Measurements from ENCODE around the gene CEP295NL.
A peak's percentile ranks its signal among the peaks of the same experiment; 100 is the strongest.
"Not testable (repeated sequence)": the region's sequence is repeated elsewhere in the genome, so short reads cannot be mapped to it uniquely, and the experiment has no call there.

The CEP295NL gene

DNA sequence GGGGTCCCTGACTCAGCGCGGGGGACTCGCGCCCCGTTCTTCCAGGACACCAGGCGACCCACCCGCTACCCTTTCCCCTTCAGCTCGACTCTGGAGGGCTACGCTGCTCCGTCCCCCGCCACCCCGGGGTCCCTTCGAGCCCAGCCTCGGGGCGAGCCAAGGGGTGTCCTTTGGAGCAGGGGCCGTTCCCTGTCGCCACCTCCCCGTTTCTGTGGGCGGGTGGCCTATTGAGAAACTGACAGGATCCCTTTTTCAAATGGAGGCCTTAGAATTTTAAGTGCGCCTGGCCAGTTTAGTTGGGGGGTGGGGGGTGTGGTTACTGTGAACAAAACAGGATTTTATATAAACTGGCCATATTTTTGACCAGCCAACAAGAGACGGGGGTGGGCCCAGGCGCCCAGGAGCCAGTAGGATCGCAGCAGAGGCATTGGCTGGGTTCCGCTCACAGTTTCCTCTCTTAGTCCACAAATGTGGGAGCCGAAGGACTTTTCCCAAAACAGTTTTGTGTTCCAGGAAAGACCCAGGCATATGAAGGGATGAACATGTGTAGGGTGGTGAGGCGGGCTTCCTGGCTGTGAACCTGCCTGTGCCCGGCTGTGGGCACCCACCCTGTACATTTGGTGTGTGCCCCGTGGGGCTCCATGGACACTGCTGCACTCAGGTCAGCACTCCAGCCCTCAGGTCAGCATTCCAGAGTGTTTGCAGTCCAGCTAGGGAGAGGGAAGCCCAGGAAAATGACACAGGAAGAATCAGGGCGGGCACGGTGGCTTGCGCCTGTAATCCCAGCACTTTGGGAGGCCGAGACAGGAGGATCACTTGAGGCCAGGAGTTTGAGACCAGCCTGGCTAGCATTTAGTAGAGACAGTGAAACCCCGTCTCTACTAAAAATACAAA lies 22.9 kb upstream of the CEP295NL start:
- no peak for DNase-seq

GRCh38 chr17:78925234-78925633 lies 22.2 kb upstream of the CEP295NL start, which contains the start of gene TIMP2:
TIMP2 (minus strand) TSS chr17:78925387; CDS start chr17:78925088, 299 bp downstream.
- peak; percentile 83 for DNase-seq

- DNase-seq = no peak
These were observed 21.6 kb upstream of the CEP295NL start for GRCh38 chr17:78924481-78925151.

- DNase-seq = peak; percentile 83
These were observed 20.9 kb upstream of the CEP295NL start for GRCh38 chr17:78923660-78924453.

GRCh38 chr17:78922816-78923498 lies 20.0 kb upstream of the CEP295NL start:
- no peak for DNase-seq

DNA sequence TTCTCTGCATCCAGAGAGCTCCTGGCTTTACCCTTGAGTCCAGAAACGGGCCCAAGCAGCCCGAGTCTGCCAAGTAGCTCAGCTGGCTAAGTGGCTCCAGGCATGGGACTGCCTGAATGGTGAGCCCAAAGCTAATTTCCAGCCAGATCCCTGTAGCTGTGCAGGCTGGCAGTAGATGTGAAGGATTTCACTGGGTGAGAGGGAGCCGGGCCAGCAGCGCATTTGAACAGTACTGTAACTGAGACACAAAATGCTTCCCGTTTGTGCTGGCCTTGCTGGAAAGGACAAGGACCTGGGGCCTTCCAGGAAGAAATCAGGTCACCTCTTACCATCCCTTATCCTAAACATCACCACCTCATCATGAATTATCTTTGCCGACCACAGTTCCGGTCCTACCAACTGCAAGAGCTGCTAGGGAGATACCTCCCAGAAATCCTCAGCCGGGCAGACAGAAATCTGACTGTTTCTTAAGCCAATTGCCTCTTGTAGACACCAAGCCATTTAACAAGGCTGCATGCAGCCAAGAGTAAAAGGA lies 18.5 kb upstream of the CEP295NL start:
- no peak for DNase-seq

DNA sequence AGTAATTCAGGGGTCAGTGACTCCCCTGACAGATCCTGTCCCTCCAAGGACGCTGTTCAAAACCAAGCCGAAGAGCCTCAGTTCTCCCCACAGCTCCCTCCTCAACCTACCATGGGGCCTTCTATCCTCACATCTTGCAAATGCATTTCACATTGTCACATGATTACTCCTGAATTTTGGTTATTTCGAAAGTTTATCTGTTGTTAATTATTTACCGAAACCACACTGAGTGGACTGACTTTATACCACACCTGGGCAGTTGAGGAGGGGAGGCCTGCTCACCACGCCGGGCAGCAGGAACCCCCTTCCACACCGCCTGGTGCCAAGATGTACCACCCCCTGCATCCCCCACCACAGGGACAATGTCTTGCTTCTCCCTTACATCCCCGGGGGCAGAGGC lies 17.5 kb upstream of the CEP295NL start:
- DNase-seq = no peak

DNA sequence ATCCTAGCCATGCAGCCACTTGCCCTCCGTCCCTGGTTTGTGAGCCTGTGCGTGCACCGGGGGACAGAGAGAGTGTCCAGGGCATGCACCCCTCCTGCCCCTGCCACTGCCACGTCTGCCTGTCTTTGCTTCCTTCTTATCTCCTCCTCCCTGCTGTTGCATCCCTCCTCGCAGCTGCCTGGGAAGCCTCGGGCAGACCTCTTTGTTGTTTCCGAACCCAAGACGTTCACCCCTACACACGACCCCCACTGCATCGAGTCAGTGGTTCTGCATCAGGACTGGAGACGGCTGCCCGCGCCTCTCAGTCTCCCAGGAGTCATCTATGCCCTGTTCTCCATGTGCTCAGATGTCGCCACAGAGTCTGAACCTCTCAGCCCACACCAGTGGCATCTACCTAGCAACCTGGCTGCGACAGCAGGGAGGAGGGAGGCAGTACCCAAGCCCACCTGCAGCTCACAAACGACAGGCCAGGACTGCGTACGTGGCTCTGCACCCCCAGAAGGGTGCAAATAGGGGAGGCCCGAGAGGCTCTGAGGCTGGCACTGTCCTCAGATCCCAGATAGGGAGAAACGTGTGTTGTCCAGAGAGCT lies 17.0 kb upstream of the CEP295NL start:
- no peak for DNase-seq

DNA sequence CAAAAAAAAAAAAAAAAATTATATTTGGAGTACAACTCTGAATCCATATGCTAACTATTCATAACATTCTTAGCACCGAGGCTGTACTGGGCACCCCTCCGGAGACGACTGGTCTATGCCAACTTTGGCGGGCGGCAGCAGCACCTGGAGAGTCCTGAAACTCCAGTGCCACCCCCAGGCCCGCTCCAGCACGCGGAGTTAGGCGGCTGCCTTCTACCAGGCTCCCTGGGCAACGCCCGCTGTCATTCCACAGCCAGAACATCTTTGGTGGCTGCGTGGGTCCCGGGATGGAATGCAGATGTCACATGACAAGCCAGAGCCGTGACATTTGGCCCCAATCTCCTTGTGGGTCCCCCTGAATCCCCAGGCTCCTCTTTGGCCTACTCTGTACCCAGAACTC lies 16.0 kb upstream of the CEP295NL start:
- no peak for DNase-seq

DNA sequence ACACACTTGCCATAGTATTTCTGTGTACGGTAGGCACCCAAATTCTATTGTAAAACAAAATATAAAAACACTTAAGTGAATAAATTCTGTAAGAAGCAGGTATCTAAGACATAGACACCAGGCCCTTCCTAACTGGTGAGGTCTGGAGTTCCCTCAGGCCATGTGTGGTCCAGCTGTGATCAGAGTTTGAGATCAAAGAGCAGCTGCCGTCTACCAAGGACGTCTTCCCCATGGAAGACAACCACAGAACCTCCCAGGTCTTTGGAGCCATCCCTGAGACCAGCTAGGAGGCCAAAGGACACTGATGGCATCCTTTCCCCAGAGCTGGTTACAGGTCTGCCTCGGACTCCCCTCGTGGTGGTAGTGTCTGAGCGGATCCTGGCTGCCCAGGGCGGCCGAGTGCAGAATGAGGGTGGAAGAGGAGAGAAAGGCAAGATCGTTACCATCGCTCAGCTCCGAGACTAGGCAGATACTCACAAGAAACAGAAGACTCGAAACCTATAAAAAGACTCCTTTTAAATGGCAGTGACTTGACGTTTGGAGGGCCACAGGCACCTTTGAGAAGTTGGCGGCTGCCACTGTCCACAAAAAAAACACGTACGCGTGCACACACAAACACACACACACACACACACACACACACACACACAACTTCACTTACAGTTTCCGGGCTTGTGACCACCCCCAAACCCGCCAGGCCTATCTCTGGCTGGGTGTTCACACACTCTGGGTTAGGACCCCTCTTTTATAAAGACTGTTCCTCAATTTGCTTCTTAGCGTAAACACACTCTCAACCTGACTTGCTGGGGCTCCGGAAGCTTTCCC lies 14.7 kb upstream of the CEP295NL start:
- no peak for DNase-seq

GRCh38 chr17:78915872-78916632 lies 13.1 kb upstream of the CEP295NL start:
- DNase-seq = no peak

DNA sequence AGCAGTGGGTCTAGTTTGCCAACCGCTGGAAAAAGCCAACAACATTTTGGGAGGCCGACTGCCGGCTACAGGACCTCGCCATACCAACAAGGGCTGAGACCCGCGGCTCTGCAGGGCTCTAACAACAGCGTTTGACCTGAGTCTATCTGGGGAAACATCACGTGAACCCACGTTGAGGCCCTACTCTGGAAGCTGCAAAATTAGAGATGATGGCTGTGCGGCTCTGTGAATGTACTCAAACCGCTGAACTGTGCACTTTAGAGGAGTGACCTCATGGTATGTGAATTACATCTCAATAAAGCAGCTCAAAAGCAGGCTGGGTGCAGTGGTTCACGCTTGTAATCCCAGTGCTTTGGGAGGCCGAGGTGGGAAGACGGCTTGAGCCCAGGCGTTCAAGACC lies 10.1 kb upstream of the CEP295NL start:
- no peak for DNase-seq

GRCh38 chr17:78912082-78912481 lies 9.1 kb upstream of the CEP295NL start:
- no peak for DNase-seq

GRCh38 chr17:78911543-78911942 lies 8.5 kb upstream of the CEP295NL start:
- DNase-seq = not testable (repeated sequence)

DNA sequence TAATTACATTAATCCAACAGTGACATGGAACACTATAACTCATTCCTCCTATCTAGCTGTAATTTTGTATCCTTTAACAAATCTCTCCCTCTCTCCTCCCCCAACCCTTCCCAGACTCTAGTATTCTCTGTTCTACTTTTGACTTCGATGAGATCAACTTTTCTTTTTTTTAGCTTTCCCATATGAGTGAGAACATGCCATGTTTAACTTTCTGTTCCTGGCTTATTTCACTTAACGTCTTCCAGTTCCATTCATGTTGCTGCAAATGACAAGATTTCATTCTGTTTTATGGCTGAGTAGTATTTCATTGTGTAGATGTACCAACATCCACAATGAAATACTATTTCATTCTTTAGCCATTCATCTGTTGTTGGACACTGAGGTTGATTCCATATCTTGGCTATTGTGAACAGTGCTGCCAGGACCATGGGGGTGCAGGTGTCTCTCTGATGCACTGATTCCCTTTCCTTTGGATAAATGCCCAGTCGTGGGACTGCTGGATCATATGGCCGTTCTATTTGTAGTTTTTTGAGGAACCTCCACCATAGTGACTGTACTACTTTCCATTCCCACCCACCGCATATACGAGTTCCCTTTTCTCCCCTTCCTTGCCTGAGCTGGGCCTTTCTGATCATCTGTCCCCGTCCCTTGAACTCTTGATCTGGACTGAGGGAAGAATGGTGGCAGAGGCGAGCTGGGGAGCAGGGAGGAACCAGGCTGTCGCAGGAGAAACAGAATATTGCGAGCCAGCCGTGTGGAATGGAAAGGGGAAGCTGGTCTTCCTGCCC lies 7.7 kb upstream of the CEP295NL start:
- no peak for DNase-seq

DNA sequence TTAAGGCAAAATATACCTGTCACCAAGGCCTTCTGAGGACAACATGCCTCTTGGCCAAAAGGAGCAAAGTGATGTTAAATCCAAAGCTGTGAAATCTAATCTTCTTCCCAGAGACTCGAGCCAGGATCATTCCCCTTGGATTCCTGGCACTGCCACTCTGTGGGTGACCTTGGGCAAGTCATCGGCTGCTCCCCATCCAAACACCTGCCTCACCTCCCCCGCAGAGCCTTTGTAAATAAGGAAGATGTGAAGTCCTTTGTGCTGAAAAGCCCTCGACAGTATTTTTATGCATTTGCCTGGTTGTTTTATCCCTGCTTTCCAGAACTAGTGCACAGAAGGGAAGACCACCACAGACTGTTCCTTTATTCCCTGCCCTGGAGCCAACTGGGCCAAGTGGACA lies 5.4 kb upstream of the CEP295NL start:
- no peak for DNase-seq

DNA sequence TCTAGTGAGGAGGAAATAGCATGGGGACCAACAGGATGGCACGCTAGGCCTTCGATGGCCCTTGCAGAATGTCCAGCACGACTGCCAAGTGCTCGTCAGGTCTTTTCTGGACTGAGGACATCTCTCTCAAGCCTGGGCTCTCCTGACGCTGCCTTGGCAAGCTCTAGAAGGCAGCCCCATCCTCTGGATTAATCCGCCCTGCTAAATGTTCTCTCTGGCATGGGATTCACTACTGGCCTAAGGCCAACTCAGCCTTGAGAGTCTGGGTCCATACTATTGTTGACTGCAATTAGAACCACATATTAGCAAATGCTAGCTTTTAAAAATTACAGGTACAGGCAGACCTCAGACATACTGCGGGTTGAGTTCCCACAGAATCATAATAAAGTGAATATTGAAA lies 2.5 kb upstream of the CEP295NL start:
- no peak for DNase-seq

- no peak for DNase-seq
These were observed 2.1 kb upstream of the CEP295NL start for GRCh38 chr17:78905116-78905515.

DNA sequence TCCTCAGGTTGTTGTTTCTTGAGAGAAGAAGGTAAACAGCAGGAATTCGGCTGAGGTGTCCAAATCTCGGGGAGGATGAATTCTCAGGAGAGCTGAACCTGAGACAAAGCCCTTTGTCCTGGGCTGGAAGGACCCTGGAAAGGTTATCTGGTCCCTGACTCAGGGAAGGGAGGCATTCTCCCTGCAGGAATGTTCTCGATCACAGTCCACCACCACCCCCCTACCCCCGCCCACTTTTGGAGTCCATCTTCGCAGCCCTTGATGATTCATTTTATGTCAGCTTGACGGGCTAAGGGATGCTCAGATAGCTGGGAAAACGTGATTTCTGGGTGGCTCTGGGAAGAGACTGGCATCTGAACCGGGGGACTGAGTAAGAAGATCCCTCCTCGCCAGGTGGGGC lies 1.4 kb upstream of the CEP295NL start:
- no peak for DNase-seq

- DNase-seq = not testable (repeated sequence)
These were observed 770 bp downstream of the CEP295NL start for GRCh38 chr17:78902231-78902630.
